ENCODE results near the gene SYT3.

GRCh38 chr19:50661766-50662650 lies 22.3 kb upstream of the SYT3 start:
- TF ChIP-seq CTCF (IDR thresholded peaks at IDR 0.05) (no peak), ZFX (IDR thresholded peaks at IDR 0.05; ENCODE audit: borderline replicate concordance) (no peak)
